HG03442 (cell line): ENCODE measurements around the gene GUCA2B.

ENCODE experiments used
- ATAC-seq: cut with Tn5 transposase; IDR thresholded peaks from one replicate; pipeline ENCODE4 v1.9.1; 2021; ENCODE audit warnings: mild to moderate bottlenecking, moderate library complexity; ENCODE audit not compliant: unreplicated experiment

GUCA2B gene

GRCh38 chr1:42152907-42153600 is at the start of gene GUCA2B:
Gene GUCA2B (plus strand): TSS chr1:42153410. CDS start chr1:42153451, 41 bp downstream.
- ATAC-seq = no peak

- ATAC-seq = no peak
Observed at GRCh38 chr1:42105025-42105424, 48.2 kb upstream of the GUCA2B start.

GRCh38 chr1:42108309-42108708 is 44.9 kb upstream of the GUCA2B start:
- ATAC-seq = no peak

- ATAC-seq = no peak
Observed at GRCh38 chr1:42109600-42109999, 43.6 kb upstream of the GUCA2B start.

GRCh38 chr1:42114229-42114628 is 39.0 kb upstream of the GUCA2B start:
- ATAC-seq = no peak

GRCh38 chr1:42117214-42117613 is 36.0 kb upstream of the GUCA2B start:
- no peak for ATAC-seq

- ATAC-seq = no peak
Observed at GRCh38 chr1:42118125-42118524, 35.1 kb upstream of the GUCA2B start.

GRCh38 chr1:42122408-42122807 is 30.8 kb upstream of the GUCA2B start:
- no peak for ATAC-seq

GRCh38 chr1:42125552-42125951 is 27.7 kb upstream of the GUCA2B start:
- ATAC-seq = no peak

- no peak for ATAC-seq
Observed at GRCh38 chr1:42127767-42128166, 25.4 kb upstream of the GUCA2B start.

GRCh38 chr1:42128499-42128898 is 24.7 kb upstream of the GUCA2B start:
- ATAC-seq = no peak

GRCh38 chr1:42128964-42129363 is 24.2 kb upstream of the GUCA2B start:
- no peak for ATAC-seq

GRCh38 chr1:42130061-42130660 is 23.0 kb upstream of the GUCA2B start:
- no peak for ATAC-seq

- ATAC-seq = no peak
Observed at GRCh38 chr1:42133390-42133789, 19.8 kb upstream of the GUCA2B start.

- ATAC-seq = no peak
Observed at GRCh38 chr1:42133809-42134526, 19.2 kb upstream of the GUCA2B start.

- ATAC-seq = no peak
Observed at GRCh38 chr1:42135426-42135825, 17.8 kb upstream of the GUCA2B start.

GRCh38 chr1:42136466-42136865 is 16.7 kb upstream of the GUCA2B start:
- ATAC-seq = no peak

GRCh38 chr1:42137766-42138165 is 15.4 kb upstream of the GUCA2B start:
- no peak for ATAC-seq

GRCh38 chr1:42138586-42138985 is 14.6 kb upstream of the GUCA2B start:
- ATAC-seq = no peak

GRCh38 chr1:42139444-42139843 is 13.8 kb upstream of the GUCA2B start:
- ATAC-seq = no peak

- ATAC-seq = no peak
Observed at GRCh38 chr1:42140191-42140590, 13.0 kb upstream of the GUCA2B start.

- no peak for ATAC-seq
Observed at GRCh38 chr1:42141978-42142377, 11.2 kb upstream of the GUCA2B start.
